HG03442 (cell line): ENCODE results near the gene RD3L.

ENCODE experiments used
- ATAC-seq: cut with Tn5 transposase; IDR thresholded peaks from one replicate; pipeline ENCODE4 v1.9.1; 2021; ENCODE audit warnings: mild to moderate bottlenecking, moderate library complexity; ENCODE audit not compliant: unreplicated experiment

RD3L gene

GRCh38 chr14:103928011-103928890 lies 14.1 kb downstream of the RD3L start, which contains the start of gene TDRD9:
TSS of gene TDRD9 (plus strand) at chr14:103928456. CDS start at chr14:103928510, 54 bp downstream.
- ATAC-seq = no peak

- no peak for ATAC-seq
These were observed 14.8 kb downstream of the RD3L start for GRCh38 chr14:103927566-103927965.

DNA sequence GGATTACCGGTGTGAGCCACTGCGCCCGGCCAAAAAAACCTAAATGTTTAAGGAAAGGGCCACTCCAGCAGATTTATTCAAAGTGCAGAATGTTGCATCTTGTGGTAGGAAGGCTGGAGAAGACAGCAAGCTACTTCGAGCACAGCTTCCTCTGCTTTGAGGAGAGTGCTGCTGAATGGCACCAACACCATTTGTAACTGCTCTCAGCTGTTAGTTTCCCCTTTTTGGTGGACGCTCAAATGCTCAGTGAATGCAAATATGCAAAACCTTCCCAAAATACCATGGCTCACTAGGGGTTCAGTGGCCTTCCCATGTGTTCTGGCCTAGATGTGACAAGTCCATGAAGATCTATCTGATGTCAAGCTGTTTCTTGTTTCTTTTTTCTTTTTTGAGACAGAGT lies 17.0 kb downstream of the RD3L start:
- no peak for ATAC-seq

GRCh38 chr14:103923863-103924262 lies 18.5 kb downstream of the RD3L start:
- no peak for ATAC-seq

- ATAC-seq = peak; percentile 11
These were observed 20.5 kb downstream of the RD3L start for GRCh38 chr14:103921855-103922200.

DNA sequence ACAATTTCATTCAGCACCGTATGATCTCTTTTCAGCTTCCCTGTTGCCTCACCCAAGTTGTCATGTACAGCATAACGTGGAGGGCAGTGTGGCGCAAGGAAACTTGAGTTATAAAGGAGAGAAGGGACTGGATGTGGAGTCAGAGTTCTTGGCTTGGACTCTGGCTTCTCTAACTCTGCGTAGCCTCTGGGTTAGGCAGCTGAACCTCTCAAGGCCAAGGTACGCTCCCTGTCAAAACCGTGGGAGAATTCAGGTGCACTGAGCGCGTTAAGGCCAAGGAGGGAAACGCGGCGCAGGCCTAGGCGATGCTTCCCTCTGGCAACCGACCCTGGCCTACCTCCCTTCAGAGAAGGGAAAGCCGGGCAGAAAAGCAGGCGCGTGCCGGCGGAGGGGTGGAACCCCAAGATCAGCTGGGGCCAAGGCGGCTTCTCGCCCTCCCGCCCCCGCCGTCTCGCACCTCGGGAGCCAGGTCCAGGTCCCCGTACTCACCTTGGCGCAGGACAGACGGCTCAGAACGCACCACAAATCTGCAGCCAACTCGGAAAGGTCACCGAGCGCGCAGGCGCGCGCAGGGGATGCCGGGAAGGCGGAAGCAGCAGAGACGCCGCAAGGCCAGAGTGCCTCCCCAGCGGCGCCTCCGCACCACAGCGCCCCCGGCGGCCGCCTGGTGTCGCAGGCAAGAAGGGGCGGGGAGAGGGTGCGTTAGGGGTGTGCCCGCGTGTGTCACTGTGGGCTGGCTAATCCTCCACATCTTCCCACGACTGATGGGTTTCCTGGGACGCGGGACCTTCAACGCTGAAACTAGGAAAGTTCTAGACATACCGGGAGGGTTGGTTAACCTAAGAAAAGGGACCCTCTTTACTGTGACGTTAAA lies 21.1 kb downstream of the RD3L start:
- ATAC-seq = peak; percentile 91

DNA sequence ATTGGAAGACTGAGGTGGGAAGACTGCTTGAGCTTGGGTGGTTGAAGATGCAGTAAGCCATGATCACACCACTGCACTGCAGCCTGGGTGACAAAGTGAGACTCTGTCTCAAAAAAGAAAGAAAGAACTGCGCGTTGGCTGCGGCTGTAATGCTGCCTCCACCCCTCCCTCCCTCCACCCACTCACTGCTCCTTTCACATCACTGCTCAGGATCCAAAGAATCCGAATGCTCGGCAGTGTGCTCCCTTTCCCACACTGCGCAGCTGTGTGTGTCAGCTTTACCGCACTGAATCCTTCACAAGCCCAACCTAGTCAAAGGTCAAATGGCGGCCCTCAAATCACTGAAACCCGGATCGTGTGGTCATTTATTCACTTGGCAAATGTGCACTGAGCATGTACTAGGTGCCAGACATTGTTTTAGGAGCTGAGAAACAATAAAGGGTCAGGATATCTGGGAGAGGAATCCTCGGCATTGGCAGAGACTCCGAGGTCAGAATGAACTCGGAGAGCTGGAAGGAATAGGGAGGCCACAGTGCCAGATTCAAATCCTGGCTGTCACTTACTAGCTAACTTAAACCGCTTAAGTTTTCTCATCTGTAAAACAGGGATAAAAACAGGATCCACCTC lies 25.6 kb downstream of the RD3L start:
- ATAC-seq = no peak

GRCh38 chr14:103915616-103916015 lies 26.7 kb downstream of the RD3L start:
- no peak for ATAC-seq

GRCh38 chr14:103910984-103911383 lies 31.3 kb downstream of the RD3L start:
- no peak for ATAC-seq

DNA sequence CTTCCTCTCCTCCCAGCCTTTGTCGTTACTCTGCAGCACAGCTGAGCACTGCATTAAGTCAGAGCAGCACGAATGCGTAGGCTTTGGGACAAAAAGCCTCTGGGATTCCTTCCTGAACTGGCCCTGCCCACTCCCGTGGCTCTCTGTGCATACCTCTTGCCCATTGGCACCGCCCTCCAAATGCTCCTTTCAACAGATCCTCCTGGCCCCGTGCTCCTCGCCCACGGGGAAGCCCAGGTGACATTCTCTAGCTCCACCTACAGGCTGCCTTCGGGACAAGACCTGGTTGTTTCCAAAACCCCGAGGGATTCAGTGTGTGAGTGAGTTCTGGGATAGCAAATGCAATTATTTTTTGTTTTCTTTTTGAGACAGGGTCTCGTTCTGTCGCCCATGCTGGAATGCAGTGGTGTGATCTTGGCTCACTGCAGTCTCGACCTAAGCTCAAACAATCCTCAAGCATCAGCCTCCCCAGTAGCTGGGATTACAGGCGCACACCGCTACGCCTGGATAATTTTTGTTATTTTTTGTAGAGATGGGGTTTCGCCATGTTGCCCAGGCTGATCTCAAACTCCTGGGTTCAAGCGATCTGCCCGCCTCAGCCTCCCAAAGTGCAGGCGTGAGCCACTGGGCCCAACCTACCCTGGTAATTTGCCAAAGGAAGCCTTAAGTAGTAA lies 31.9 kb downstream of the RD3L start:
- no peak for ATAC-seq

DNA sequence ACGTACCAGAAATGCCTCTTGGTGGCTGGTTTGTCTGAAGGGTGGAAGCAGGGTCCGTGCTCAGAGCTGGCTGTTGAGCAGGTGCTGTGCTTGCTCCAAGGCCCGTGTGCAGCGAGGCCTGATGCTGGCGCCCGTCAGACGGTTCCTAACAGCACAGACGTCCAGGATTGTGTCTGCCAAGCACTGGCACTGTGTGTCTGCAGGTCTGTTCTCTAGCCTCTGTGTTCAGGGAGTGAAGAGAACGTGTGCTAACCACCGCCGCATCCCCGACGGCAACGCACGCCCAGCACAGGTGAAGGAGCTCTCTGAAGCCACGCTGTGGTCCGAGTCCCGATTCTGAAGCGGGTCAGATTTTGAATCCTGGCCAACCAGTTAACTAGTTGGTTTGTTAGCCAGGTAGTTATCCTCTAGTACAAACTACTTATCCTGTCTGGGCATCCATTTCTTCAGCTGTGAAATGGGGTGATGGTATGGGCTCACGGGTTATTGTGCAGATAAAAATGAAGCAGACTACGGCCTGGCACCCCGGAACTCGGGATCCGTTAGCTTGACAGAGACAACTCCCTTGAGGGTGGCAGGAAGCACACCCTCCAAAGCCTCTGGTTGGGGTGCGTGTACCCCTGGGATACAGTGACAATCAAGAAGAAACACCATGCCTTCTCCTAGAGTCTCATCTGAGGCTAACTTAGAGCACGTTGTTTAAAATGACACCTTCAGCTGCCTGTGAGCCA lies 32.6 kb downstream of the RD3L start:
- no peak for ATAC-seq

GRCh38 chr14:103908580-103908979 lies 33.7 kb downstream of the RD3L start:
- no peak for ATAC-seq

- ATAC-seq = no peak
These were observed 36.4 kb downstream of the RD3L start for GRCh38 chr14:103905842-103906456.

DNA sequence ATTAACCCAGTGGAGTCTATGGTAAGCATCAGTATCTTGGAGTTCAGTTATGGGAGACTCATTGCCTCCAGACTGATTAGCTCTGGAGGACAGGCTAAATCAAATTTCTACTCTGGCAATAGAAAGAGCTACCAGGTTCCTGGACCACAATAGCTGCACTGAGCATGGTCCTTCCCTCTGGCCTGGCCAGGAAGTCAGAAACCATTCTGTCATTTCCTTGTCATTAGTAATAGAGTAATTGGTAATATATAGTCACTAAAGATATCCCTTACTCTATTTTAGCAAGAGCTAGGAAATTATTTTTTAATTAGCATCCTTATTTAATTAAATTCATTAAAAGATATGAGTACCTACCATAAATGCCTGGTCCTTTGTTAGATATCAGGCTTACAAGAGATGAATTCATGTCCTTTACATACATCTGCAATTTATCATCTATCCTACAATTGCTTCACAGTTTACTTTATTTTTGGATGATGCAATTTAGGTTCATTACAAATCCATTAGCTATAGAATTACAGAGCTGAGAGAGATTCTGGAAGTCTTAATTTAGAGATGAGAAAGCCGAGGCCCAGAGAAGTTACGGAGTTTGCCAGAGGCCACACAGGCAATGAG lies 37.7 kb downstream of the RD3L start:
- ATAC-seq = no peak

GRCh38 chr14:103899833-103900232 lies 42.5 kb downstream of the RD3L start:
- no peak for ATAC-seq

- no peak for ATAC-seq
These were observed 43.0 kb downstream of the RD3L start for GRCh38 chr14:103899316-103899715.

DNA sequence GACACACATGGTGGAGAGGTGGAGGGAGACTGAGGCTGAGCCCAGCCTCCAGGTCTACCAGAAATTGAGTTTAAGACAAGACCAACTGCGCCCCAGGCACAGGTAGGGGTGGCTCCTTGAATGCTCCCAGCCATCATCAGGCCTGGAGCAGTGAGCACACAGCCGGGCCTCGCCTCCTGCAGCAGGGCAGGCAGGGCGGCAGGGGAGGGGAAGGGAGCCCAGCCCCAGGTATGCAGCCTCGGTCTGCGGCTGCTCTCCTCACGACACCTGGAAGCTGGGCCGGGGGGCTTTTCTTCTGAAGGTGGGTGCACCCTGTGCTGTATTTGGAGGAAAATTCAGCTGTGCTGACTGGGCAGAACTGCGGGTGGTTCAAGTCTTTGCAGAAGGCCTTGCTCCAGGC lies 43.6 kb downstream of the RD3L start:
- ATAC-seq = no peak

DNA sequence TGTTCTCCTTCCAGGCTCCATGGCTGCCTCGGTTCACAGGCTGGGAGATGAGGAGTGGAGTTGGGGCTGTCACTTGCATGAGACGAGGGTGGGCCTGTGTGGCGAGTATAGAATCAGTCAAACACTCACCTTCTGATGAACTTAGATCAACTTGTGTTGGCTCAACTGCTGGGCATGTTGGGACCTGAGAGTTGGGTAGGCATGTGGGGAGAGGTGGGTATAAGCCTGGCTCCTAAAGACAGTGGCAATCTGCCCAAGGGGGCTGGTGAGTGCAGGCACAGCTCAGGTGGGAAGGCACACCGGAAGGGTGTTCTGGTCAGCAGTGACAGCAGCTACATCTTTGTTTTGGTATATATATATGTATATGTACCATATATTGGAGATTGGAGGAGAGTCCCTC lies 44.1 kb downstream of the RD3L start:
- no peak for ATAC-seq
